ENCODE data around the gene PXYLP1.

Gene PXYLP1

DNA sequence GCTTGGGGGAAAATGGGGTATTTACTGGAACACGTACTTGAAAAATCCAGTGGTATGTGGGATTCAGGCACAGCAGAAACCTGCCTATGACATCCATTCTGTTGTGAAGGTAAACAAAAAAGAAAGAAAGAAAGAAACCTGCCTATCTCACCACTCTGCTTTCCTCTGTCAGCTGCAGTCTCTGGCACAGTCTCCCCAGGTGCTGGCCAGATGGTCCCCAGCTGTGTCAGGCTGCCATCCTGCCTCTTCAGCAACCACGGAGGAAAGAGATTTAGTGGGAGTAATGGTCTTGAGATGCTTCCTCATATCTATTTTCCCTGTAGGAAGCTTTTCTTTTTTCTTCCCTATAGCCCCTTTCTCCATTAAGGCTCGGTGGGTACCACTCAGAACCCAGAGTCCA is 2.5 kb upstream of the PXYLP1 start:
- no peak for DNase-seq (ENCODE audit: low read depth in 3 of 3)

DNA sequence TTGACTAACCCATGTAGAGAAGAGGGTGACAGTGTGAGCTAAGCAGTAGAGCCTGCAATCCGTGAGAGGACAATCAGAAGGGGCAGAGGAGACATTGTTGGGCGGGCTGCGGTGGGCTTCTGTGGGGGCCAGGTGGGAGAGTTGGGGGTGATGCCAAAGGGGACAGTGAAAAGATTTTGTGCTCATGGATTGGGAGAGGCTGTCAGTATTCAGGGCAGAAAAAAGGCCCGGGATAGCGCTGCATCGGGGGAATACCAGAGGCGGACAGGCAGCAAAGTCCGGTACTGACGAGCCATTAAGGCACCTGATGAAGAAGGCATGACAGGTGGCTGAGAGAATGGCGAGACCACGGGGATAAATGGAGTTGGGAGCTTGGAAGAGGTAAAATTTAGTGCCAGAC is 1.3 kb upstream of the PXYLP1 start:
- DNase-seq (ENCODE audit: low read depth in 3 of 3), result no peak

DNA sequence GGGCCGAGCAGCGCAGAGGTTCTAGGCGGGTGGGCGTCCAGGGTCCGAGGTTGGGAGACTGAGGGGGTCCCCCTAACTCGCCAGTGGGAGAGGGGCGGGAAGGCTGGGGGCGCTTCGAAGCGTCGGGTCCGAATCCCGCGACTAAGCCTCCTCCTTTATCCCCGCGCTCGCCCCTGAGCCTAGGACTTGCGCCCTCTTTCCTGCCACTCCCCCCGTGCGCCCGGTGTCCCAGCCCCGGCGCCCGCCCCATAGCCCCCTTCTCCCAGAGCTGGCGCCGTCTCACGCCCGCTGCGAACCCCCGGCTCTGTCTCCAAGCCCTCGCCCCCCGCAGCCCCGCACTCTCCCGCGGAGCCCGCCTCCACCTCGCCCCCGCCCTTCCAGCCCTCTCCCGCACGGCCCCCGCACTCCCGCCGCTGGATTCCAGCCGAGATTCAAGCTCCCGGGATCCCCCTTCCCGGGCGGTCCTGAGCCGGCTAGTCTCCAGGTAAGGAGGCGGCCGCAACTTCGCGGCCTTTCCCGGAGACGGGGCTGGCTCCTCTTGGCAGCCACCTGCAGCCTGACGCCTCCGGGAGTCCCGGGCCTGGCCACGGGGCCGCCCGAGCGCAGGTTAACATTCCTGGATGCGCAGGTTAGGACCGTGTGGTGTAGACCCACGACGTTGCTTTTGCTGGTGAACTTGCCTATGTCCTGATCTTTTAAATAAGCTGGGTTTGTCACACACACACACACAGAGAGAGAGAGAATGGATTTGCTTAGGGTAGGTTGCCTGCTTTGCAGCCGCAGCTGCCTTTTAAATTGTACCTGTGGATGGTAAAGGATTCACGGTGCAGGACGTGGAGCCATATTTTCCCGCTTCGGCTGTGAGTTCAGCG is 563 bp downstream of the PXYLP1 start:
- peak in 1 of 3 experiments; percentile 25 for DNase-seq (ENCODE audit: low read depth in 3 of 3)

DNA sequence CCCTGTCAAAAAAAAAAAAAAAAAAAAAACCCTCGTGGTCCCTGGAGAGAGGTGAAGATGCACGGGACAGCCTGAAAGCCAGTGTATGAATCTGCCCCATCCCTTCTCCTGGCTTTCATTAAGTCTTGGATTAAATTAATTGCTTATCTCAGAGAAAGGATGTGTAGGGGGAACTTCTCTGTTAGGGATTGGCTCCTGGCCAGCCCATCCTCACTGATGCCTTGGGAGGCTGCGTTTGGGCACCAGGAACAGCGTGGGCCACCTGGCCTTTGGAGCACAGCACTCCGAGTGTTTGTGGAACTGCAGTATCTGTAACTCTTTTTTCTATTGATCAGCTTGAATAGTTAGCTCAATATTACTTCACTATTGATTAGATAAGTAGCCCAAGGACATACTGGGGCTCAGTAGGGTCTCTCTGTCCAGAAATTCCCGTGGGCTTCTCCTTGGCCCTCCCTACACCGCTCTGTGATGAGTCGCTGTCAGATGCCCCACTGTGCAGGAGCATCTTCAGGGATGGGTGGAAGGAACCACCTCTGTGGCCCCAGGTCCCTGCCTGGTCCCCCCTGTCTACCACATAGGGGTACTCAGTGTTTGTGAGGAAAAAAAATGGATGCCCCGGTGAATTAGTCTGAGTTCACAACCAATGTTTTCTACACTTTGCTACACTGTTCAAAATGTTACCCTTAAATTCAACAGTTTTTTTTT is 2.0 kb downstream of the PXYLP1 start:
- DNase-seq (ENCODE audit: low read depth in 3 of 3), result no peak

DNA sequence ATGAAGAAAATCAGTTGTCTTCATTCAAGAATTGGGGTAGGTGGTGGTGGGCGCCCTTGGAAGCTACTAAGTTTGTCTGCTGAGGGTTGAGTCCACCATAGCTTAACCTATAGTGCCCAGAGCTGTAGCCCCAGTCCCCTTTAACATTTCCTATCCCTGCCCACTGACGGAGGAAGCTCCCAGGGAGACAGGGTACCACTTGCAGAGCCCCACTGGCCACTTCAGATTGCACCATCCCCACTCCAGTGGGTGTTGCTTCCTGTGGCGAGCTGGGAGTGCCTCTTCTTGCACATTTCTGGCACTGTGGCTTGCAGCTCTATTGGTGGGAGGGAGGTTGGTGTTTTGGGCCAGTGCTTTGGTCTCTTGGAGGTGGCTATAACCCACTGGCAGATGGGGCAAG is 2.7 kb downstream of the PXYLP1 start:
- DNase-seq (ENCODE audit: low read depth in 3 of 3), result no peak

DNA sequence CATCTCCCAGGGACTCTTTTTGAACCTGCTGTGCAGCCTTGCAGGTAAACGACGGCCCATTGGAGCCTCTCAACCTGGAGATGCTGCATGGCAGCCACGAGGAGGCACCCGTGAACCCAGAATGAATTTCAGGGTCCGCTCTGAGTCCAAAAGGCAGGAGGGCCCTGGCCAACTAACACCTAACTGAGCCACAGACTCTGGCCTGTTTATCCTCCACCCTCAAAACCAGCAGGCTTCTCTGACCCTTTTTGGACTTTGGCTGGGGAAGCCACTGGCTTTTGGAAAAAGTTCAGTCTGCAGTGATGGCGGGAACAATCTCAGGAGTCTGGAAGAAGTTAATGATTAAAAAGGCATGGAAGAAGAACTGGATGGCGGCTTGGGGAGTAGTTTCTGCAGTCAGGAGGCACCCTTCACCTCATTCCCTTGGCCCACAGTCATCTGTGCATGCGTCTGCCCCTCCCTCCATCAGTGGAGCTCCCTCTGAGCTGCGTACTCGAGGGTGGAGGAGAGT is 4.1 kb downstream of the PXYLP1 start:
- DNase-seq (ENCODE audit: low read depth in 3 of 3), result no peak

DNA sequence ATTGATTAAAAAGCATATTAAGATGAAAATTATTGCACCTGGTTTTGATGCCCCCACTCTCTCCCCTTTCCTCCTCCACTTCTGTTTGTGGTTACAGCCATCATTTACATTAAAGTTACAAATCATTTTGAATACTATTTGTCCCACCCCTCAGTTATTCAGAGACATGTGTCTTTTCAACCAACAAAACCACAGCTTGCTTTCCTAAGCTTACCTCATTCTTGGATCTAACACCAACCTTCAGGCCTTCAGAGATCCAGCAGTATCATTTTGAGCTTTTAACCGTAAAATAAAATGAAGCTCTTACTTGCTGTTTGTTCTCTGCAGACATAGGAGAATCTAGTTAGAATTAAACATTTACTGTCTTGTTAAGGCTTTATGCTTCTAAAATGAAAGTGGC is 4.7 kb downstream of the PXYLP1 start:
- no peak for DNase-seq (ENCODE audit: low read depth in 3 of 3)

DNA sequence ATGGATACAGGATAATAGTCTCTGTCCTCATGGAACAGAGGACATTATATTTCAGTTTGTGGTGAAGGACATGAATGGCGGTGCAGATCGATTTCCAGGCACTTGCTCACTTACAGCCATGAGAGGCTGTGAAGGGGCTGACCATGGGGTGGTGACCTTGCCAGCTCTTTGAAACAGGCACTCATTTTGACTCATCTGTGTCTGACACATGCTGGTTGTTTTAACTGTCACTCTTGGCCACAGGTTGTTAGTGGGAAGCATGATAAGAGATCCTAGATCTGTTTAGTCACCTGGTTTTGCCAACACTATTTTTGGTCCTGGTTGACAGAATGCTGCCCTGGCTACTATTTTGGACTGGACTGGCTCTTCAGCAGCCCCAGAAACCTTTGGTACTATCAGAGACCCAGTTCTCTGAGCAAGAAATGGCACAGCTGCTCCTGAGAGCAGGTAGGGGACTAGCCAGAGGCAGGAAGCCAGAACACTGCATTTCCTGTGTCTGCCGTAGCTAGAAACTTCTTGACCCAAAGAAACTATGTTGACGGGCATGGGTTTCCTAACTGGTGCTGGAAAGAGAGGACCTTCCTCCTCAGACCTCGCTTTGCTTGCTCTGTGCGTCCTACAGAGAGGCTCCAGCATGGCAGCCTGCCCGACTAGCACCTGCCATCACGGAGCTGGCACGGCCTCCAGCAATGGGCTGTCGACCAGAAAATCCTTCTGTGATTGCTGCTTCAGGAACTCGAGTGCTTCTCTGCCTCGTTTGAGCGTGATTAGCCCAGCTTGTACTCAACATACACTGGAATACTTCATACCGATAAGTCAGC is 6.3 kb downstream of the PXYLP1 start:
- DNase-seq (ENCODE audit: low read depth in 3 of 3), result no peak

DNA sequence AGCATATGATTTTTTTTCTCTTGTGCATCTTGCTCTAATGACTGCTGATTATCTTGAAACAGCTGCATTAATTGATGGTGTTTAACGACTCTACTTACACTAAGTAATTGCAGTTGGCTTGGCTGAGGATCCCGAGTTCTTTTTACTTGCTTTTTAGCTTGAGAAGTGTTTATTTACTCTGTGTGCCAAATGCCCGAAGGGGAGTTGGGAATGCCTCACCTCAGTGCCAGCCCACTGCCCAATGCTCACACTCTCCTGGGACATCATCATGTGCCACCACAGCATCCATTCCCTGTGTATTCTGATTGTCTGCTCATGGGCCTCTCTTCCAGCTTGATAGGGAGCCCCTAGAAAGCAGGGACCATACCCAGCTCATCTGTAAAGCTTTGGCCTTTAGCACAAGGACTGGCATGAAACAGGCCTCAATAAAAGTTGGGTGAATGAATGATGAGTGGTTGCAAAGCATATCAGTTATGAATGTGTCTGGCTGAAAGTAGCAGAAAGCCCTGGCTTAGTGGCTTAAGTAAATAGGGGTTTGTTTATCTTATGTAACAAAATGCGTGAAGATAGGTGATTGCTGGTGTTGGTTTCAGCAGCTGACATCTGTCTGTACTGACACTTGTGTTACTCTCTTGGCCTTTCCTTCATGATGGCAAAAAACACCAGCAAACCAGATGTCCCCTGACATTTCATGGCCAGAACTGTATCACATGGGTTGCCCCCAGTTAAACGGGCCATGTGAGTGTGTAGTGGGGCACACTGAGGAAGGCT is 8.1 kb downstream of the PXYLP1 start:
- no peak for DNase-seq (ENCODE audit: low read depth in 3 of 3)

DNA sequence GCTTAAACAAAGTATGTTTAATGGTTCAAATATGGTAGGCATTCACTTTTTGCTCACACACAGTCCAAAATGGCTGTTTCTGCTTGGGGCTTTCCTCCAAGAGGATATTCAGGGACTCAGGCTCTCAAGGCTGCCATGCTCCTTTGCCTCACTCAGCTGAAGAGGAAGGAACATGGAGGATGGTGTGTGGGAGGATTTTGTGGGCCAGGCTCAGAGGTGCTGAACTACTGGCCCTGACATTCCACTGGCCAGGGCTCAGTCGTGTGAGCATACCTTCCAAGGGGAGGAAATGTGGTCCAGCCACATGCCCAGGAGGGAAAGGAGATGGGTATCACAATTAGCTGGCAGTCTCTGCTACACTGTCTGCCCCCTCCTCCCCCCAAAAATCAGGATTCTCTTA is 8.7 kb downstream of the PXYLP1 start:
- DNase-seq (ENCODE audit: low read depth in 3 of 3), result no peak

DNA sequence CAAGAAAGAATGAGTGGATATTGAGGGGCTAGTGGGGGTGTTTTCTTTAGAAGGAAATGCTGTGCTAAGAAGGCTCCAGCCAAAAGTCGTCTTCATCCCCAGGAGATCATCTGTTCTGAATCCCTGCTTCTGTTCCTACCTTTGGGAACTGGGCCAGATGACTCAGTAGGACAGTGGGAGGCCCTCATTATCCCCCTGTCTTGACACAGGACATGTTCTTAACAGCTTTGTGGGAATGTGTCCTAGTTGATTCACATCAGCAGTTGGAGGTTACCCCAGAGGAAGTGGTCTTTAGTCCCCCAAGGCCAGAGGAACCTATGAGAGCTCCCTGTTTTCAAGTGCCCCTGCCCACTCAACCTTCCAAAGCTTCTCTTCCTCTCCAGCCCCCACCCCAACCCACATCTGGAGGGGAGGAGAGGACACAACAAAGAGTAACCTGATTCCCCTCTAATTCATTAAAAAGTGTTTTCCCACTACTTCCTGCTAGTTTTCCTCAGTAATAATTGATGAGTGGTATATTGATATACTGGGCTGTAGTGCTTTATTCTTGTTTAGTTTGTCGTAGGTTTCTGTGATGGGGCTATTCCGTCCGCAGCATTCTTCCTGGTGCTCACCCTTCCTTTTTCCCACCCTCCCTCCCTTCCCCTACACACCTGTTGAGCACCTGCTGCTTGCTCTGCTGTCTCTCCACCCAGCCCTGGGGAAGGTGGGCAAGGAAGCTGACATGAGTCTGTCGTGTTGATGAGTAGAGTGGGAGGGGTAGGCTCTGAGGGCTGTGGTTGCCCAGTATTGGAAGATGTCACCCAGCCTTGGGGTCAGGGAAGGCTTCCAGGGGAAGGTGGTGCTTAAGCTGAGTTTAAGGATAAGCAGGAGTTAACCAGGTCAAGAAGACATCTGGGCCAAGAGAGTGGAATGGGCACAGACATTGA is 9.3 kb downstream of the PXYLP1 start:
- no peak for DNase-seq (ENCODE audit: low read depth in 3 of 3)

DNA sequence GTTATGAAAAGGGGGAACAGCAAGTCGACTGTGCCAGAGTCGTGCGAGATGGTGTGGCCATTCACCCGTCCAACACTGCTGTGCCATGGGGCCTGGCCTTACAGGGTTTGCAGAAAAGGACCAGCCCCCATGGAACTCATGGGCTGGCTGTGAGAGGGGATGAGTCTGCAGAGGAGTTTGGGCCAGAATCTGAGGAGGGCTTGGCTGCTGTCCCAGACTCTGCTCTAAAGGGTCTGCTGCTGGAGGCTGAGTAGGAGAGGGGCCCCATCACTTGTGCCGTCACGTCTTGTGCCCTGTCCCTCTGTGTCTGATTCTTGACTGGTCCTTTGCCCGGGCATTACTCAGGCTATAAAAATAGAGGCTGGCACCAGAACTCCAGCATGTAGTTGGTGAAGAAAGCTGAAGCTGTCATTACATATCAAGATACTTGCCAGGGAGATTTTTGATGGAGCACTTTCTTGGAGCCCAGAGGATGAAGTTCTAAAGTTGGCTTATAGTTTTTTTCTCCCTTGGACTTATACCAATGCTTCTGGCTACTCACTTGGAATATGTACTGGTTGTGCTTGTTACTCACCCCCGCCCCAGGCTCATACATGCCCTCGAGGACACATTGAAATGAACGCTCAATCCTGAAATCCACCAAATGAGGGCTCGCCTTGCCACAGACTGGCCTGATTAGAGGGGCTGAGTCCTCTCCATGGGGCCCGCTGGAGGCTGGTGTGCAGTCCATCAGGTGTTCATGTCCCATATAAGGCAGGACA is 10.2 kb downstream of the PXYLP1 start:
- DNase-seq (ENCODE audit: low read depth in 3 of 3), result no peak

DNA sequence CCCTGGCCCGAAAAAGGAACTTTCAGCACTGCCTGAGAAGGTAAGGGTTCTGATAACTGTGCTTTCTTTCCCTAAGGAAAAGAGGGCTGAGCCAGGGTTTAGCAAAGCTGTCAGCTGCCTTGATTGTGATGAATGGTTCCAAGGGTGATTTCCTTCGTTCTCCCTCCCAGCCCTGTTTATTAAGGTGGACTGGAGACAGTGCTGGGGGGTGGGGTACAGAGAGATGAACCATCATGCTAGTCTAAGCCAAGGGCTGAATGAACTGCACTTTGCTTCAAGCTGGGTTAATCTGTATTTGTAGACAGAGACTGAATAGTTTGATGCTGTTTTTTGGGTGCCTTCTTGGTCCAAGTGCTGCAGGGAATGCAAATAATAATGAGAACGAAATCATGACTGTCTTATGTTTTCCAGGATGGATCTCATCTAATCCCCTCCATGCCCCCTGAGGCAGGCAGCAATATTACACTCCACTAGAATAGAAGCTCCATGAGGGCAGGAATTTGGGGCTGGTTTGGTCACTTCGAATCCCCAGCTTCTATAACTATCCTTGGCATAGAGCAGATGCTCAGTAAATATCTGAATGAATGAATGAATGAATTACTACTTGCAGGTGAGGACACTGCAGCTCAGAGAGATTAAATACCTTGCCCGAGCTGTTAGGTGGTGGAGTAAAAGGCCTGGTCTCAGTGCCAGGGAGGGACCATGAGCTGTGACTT is 10.9 kb downstream of the PXYLP1 start:
- no peak for DNase-seq (ENCODE audit: low read depth in 3 of 3)

DNA sequence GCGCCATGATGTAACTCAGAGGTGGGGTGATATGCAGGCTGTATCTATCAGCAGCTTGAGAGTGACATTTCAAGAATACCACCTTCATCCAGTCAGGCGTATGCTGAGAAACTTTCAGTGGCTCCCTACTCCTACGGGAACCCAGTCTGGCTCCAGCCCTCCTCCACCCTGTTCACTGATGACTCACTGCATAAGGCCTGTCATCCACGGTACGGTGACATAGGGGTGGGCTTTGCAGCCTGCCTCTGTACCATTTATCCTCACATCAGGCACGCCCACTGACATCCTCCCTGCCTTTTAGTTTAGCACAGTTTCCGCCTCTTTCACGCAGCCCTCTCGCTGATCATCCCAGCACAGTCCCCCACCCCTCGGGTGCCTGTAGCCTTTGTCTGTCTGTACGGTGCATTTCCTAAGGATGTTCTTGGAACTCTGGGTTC is 11.7 kb downstream of the PXYLP1 start:
- DNase-seq (ENCODE audit: low read depth in 3 of 3), result peak in 2 of 3 experiments; percentile 34 to 62

DNA sequence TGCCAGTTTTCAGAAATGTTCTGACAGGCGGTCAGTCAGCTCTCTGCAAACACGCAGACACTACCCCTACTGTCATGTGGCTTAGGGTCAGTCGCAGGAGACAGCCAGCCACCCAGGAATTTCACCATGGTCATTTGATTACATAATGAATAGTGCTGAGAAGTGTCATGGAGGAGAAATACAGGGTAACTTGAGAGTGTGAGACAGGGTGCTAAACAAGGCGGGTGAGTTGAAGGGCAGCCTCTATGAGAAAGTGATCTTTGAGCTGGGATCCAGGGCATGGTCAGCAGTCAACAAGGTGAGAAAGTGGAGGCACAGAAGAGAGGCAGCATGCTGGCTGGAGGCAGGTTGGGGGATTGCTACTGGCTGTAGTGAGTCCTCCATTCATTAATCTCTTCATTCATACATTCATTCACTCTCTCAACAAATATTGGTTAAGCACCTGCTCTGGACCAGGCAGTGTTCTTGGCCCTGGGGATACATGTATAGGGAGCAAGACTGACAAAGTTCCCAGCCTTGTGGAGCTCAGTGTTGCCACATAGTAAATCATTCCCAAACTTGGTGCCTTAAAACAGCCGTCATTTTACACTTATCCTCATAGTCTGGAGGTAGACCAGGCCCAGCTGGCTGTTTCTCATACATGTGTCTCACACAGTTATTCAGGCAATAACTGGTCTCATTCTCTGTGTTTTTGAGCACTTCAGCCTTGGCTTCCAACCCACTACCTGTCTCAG is 14.8 kb downstream of the PXYLP1 start:
- no peak for DNase-seq (ENCODE audit: low read depth in 3 of 3)

DNA sequence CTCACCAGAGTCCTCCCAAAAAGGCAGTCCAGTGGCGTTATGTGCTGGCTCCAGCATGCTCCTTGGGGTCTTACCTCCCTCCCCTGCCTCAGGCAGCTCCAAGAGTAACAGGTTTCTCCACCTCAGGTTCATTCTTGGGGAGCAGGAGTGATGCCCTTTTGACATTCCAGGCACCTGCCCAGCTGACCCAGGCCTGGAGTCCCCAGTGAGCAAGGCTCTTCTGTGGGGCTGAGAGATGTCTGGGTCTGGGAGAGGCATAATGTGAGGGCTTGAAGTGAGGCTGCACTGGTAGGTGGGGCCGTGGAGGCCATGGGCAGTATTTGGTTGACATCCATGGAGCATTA is 15.3 kb downstream of the PXYLP1 start:
- DNase-seq (ENCODE audit: low read depth in 3 of 3), result no peak

DNA sequence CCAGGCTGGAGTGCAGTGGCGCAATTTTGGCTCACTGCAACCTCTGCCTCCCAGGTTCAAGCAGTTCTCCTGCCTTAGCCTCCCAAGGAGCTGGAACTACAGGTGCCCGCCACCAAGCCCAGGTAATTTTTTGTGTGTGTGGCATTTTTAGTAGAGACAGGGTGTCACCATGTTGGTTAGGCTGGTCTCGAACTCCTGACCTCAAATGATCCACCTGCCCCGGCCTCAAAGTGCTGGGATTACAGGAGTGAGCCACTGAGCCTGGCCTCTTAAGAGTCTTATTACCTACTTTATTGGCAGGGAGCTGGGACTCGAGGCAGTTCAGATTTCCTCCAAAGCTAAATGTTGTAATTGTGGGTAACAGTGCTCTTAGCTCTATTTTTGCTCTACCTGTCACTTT is 16.4 kb downstream of the PXYLP1 start:
- no peak for DNase-seq (ENCODE audit: low read depth in 3 of 3)

DNA sequence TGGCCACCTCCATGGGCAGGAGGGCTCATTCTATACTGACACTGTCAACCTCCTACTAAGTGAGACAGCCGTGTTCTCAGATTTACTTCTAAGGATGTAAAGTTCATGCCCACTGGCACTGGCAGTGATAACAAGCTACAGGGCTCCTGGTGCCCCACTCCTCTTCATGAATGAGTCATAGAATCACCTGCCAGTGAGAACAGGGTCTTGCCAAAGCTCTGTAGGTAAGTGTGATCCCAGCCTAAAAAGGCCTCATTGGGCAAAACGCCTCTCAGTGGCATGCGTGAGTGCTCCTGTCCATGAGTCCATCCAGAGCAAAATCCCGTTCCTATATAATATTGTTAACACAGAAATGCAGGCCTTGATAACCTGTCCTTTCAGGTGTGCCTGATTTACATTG is 17.4 kb downstream of the PXYLP1 start:
- DNase-seq (ENCODE audit: low read depth in 3 of 3), result no peak

Data from stimulated activated CD4-positive, alpha-beta T cell treated with anti-CD3 and anti-CD28 coated beads, TNF-alpha, amount 100 ng/mL, for 24 hours (primary cell).